ENCODE measurements around the gene ITFG1.
"Not testable (repeated sequence)": the region's sequence is repeated elsewhere in the genome, so short reads cannot be mapped to it uniquely, and the experiment has no call there.

Gene ITFG1

DNA sequence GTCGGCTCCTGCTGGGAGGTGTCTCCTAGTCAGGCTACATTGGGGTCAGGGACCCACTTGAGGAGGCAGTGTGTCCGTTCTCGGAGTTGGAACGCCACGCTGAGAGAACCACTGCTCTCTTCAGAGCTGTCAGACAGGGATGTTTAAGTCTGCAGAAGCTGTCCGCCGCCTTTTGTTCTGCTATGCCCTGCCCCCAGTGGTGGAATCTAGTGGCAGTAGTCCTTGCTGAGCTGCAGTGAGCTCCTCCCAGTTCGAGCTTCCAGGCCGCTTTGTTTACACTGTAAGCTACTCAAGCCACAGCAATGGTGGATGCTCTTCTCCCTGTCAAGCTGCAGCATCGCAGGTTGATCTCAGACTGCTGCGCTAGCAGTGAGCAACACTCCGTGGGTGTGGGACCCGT, 36.0 kb downstream of the ITFG1 start:
- DNase-seq (ENCODE audit: low read depth in 1 of 2, low spot score in 1 of 2): no peak

DNA sequence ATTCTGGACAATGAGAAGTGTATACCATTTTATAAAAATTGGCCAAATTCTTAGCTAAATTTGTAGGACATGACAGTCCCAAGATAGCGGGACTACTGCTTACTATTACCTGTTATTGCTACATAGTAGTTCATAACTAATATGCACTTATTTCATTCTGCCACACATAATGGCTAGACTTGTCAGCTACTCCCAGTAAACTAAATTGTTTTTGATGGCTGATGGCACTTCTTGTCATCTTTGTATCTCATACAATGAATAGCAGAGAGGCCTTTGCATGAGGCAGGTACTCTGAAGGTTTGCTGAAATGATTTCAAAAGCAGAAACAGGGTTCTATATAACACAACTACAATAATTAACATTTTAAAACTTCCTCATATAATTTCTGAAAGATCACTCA, 44.0 kb downstream of the ITFG1 start:
- no peak for DNase-seq (ENCODE audit: low read depth in 1 of 2, low spot score in 1 of 2)

DNA sequence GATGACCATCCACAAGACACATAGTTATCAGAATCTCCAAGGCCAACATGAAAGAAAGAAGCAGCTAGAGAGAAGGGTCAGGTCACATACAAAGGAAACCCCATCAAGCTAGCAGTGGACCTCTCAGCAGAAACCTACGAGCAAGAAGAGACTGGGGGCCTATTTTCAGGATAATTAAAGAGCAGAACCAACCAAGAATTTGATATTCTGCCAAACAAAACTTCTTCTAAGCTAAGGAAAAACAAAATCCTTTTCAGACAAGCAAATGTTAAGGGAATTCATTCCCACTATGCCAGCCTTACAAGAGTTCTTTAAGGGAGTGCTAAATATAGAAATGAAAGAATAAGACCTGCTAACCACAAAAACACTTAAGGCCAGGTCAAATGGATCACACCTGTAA, 47.8 kb downstream of the ITFG1 start:
- no peak for DNase-seq (ENCODE audit: low read depth in 1 of 2, low spot score in 1 of 2)

DNA sequence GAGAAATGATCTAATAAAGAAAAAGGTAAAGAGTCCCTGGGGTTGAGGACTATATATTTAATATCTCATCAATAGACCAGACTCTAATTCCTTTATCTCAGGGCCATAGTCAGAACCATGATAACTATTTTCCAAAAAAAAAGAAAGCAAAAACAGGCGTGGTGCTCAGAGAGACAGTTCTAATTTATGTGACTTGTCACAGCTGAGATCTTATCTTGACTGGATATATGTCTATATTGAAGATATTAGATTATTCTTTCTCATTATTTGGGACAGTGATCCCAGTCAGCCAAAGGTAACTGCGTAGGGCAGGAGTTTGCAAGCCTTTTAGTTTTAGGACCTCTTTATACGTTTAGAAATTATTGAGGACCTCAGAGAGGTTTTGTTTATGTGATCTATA, 52.4 kb downstream of the ITFG1 start:
- no peak for DNase-seq (ENCODE audit: low read depth in 1 of 2, low spot score in 1 of 2)

DNA sequence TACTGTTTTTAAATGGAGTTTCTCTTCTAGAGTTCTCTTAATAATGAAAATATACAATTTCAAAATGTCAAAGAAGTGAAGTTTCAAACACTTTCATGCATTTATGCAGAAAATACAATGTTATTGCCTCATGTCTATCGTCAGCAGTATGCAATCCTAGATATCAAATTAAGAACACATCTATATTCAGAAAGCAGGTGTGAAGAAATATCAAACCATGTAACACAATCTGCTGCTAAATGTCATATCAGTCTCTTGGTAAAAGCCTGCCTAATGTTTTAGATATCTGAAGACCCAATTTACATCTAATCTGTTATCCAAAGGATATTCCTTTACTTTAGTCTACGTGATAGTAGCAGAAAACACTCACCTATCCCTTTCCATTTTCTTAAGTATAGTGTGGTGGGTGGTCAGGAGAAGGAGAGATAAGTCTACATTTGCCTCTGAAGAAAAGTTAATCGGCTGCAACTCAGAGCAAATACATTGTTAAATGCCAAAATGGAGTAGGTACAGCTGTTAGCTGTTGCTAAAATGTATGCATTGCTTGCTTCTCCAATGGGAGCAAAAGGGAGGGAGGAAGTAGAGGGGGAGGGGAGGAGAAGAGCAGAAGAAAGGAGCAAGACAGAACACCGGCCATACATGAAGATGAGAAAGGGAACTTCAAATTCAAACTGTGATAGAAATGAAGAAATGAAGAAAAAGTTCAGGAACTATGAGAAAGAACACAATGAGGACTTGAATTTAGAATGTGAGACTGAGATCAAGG, 64.9 kb downstream of the ITFG1 start:
- DNase-seq (ENCODE audit: low read depth in 1 of 2, low spot score in 1 of 2): no peak

DNA sequence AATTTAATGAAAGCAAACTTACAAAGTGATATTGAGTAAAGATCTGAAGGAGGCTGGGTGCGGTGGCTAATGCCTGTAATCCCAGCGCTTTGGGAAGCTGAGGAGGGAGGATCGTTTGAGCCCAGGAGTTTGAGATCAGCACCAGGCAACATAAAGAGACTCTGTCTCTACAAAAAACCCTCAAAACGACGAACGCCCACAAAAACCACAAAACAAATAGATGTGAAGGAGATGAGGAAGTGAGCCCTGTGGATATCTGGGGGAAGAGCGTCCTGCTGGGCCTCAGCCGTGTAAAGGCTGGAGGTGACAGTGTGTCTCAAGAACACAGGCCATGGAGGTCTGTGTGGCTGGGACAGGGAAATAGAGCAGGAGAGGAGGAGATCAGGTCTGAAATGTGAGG, 68.8 kb downstream of the ITFG1 start:
- DNase-seq (ENCODE audit: low read depth in 1 of 2, low spot score in 1 of 2): no peak

DNA sequence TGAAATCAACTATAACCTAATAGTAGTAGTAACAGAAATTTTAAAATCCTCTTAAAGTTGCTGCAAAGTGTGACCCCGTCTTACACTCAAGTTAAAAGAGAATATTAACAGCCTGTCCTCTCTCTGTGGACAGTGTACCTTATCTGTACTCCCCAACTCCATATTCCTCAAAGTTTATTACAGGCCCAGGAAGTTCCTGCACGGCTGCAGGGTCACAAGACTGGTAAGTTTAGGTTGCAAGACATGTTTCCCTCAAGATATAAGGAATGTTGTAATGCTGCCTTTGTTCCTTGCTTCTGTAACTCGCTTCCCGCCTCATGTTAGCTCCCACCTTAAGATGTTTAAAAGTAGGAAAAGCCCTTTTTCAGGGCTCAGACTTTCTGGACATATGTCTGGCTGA, 72.2 kb downstream of the ITFG1 start:
- DNase-seq (ENCODE audit: low read depth in 1 of 2, low spot score in 1 of 2): no peak

DNA sequence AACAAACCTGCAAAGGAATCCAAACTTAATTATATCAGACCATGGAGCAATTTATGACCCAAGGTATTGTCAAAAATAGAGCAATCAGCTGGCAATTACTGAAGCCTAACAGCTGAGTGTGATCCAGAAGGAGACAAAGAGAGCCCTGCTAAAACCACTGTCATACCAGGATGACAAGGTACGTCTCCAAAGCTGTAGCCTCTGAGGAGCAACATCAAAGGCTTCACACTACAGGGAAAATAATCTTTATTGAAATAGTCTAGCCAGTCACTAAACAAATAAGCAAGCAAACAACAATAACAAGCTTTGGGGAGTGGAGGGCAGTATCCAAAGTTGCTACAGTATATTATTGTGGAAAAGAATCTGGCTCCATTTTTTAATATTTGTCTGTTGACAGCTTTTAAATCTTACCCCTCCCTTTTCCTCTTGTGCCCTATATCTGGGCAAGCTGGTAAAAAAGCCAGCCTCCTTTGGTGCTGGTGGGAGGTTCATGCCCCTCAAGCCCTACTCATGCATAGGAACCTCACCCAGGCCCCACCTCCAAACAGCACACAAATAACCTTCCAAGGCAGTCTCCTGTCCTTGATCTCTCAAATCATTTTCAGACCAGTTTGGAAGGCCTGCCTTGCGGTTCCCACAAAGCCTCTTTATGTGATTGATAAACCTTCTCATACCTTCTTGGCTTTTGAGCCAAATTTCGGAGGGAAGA, 73.7 kb downstream of the ITFG1 start:
- DNase-seq (ENCODE audit: low read depth in 1 of 2, low spot score in 1 of 2): no peak

DNA sequence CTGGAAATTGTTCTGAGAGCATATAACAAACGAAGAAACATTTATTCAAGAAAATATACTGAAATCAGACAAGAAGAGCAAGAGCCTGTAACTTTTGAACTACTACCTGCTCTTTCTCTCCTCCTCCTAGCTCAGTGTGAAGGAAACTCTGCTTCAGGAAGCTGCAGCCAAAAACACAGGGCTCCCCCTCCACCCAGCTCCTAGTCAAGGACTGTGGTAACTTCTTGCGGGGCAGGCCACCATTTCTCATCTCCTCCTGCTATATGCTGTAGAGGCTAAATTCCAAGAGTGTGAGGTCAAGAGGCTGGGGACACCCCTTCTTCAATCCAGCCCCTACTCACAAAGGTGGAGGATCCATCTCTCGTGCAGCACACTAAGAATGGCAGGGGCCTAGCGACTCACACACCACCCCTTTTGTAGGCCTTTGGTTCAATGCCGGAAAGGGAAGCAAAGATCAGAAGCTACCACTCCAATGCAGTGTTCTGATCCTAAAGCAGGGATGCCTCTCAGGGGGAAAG, 74.6 kb downstream of the ITFG1 start:
- DNase-seq (ENCODE audit: low read depth in 1 of 2, low spot score in 1 of 2): no peak

DNA sequence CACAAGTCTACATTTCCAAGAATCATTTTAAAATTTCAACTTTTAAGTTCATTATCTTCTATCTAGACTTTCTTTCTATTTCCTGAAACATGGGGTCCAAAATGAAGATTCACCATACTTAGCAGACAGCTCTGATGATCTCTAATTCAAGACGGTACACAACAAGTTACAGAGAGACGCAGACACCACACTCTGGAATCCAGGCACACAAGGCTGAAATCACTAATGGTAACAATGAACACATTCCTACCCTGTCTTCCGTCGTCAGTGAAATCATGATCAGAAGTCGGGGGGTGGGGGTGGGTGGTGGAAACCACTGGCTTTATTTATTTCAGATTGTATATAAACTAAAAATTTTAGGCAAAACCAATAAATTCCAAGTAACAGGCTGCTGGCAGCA, 78.5 kb downstream of the ITFG1 start:
- no peak for DNase-seq (ENCODE audit: low read depth in 1 of 2, low spot score in 1 of 2)

DNA sequence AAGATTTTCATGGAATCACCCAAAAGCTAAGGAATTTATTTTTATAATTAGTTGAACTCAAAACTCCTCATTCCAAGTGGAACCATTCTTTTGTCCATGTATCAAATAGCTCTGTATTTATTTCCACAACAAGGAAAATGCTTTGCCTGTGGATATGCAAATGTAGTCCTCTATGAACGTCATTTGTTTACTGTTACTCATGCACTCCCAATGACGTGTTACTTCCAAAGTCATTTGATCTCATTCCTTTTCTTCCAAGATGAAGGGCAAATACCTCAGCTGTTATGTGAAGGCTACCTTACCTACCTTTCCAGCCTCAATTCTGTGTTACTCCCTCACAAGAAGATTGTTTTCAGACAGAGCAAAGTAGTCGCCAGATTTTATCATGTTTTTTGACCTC, 83.7 kb downstream of the ITFG1 start:
- no peak for DNase-seq (ENCODE audit: low read depth in 1 of 2, low spot score in 1 of 2)

DNA sequence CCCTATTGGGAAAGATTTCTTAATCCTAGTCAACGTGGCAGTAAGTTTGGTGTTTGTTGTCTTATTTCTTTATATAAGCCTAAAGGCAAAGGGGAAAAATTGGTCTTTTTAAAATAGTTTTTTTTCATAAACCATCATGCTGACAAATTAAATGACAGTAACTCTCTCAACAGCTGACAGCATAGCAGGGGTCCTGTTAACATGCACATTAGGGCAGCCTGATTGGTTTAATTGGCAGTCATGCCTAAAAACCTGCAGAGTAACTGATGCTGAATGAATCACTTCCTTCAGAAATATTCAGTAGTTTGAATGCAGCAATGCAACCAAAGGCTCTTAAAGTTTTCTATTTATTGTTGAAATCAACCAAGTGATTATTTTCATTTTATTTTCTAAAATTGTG, 85.4 kb downstream of the ITFG1 start:
- no peak for DNase-seq (ENCODE audit: low read depth in 1 of 2, low spot score in 1 of 2)

DNA sequence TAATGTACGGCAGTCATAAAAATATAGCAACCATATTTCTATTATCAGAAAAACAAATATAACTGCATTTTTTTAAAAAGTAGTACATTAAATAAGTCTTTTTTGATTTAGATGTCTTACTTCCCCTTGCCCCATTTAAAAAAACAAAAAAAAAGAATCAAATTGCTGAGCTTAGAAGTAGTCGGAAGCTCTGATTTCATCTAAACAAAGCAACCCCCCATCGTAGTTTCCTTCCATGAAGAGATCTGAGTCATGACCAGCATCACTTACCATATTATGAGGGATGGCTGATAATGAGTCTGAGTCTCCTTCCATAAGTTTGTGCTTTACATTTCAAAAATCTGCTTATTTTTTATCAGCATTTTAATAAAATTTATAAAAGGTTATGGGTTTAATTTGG, 86.2 kb downstream of the ITFG1 start:
- no peak for DNase-seq (ENCODE audit: low read depth in 1 of 2, low spot score in 1 of 2)

DNA sequence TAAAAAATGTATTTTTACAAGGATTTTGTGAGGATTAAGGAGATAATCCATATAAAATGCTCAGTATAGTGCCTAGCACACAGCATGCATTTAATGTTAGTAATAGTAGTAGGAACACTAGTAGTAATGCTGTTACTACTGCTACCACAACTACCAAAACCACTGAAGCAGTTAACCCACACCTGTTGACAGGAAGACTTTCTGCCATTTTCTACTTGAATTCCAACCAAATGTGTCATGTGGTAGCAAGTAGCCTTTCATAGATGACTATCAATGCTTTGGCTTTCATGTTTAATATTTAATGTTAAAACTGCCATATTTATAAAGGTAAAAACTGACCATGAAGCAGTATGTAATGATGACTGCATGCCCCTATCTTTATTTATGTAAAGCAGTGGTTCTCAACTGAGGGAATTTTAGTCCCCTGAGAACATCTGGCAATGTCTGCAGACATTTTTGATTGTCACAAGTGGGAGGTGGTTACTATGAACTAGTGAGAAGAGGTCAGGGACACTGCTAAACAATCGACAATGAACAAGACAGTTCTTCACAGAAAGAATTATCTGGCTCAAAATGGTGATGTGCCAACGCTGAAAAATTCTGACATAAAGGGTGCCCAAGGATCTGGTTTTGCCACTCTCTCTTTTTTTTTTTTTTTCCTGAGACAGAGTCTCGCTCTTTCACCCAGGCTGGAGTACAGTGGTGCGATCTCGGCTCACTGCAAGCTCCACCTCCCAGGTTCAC, 89.4 kb downstream of the ITFG1 start:
- no peak for DNase-seq (ENCODE audit: low read depth in 1 of 2, low spot score in 1 of 2)

DNA sequence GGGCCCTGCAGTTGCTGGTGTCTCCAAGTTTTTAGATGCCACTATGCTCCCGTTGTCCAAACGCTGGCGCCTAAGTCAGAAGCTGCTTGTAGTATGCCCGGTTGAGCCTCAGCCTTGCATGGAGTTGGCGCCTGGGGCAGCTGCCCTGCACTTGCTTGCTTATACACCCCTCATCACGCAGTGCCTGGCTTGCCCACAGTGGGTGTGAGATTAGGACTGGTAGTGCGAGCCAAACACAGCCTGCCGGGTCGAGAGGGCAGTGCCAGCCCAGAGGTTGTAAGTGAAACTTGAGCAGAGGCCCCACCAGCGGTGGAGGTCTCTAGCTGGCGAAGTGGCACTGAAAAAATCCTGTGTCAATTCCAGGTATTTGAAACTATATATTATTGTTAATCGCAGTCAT, 90.3 kb downstream of the ITFG1 start:
- DNase-seq (ENCODE audit: low read depth in 1 of 2, low spot score in 1 of 2): no peak

DNA sequence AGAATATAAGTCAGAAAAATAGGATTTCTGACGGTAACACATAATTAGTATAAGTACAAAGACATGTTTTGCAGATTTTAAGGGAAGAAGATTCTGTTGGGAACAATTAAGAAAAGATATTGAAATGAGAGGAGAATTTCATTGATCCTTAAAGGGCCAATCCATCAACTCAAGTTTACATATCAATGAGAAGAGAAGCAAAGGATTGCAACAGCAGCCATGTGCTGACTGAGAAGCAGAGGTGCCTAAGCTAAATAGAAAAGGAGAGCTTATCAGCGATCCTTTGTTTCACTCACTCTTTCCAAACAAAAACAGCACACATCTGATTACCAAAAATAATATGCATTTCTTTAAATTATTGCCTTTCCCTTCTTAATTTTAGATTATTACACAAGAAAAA, 94.6 kb downstream of the ITFG1 start:
- no peak for DNase-seq (ENCODE audit: low read depth in 1 of 2, low spot score in 1 of 2)

DNA sequence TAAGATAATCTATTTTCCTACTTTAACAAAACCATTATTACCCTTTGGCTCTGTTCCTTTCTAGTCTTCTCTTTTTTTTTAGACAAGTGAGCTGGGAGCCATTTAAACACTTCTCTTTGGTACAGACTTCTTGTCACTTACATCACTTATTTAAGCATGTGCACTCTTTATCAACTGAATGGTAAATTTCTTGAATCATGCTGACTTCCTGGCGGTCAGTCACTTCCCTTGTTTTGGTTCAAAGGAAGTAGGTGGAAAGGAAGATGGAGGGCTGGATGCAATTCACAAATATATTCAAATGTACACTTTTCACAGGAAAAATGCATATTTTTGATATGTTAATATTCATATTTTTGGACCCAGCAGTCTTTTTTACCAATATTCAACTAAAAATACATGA, 97.1 kb downstream of the ITFG1 start:
- DNase-seq (ENCODE audit: low read depth in 1 of 2, low spot score in 1 of 2): no peak

DNA sequence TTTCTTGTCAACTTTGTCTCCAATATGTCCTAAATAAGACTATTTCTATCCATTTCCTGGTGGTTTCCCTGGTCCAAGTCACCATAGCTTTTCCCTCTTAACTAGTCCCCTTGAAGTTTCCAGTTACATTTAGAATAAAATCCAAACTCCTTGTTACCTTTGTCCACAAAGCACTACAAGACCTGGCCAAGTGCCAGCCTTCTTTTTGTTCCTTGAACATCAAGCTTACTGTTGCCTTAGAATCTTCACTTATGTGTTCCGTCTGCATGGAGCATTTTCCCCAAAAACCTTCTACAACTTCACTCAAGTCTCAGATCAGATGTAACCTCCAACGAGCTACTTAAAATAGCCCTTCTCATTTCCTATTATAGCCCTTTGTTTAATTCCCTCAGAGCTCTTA, 101.4 kb downstream of the ITFG1 start:
- no peak for DNase-seq (ENCODE audit: low read depth in 1 of 2, low spot score in 1 of 2)

DNA sequence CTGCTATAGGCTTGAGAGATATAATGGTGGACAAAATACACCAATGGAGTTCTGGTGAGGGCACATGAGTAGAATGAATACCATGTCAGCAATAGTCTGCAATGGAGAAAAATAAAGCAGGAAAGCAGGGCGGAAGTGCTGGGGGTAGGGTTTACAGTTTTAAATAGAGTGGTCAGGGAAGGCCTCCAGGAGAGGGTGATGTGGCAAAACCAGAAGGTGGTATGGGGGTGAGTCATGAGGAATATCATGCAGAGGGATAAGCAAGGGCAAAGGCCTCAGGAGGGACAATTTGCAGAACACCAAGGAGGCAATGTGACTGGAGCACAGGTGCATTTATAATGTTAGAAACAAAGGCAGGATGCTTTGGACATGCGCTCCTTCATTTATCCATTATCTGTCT, 102.0 kb downstream of the ITFG1 start:
- DNase-seq (ENCODE audit: low read depth in 1 of 2, low spot score in 1 of 2): no peak

DNA sequence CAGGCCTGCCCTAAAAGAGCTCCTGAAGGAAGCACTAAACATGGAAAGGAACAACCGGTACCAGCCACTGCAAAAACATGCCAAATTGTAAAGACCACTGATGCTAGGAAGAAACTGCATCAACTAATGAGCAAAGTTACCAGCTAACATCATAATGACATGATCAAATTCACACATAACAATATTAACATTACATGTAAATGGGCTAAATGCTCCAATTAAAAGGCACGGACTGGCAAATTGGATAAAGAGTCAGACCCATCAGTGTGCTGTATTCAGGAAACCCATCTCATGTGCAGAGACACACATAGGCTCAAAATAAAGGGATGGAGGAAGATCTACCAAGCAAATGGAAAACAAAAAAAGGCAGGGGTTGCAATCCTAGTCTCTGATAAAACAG, 111.8 kb downstream of the ITFG1 start:
- DNase-seq (ENCODE audit: low read depth in 1 of 2, low spot score in 1 of 2): not testable (repeated sequence)

DNA sequence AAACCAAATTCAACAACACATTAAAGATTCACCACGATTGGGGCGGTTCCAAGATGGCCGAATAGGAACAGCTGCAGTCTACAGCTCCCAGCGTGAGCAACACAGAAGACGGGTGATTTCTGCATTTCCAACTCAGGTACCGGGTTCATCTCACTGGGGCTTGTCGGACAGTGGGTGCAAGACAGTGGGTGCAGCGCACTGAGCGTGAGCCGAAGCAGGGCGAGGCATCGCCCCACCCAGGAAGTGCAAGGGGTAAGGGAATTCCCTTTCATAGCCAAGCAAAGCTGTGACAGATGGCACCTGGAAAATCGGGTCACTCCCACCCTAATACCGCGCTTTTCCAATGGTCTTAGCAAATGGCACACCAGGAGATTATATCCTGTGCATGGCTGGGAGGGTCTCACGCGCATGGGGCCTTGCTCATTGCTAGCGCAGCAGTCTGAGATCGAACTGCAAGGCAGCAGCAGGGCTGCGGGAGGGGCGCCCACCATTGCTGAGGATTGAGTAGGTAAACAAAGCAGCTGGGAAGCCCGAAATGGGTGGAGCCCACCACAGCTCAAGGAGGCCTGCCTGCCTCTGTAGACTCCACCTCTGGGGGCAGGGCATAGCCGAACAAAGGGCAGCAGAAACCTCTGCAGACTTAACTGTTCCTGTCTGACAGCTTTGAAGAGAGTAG, 113.7 kb downstream of the ITFG1 start:
- DNase-seq (ENCODE audit: low read depth in 1 of 2, low spot score in 1 of 2): not testable (repeated sequence)
